GM18951 (cell line): ENCODE measurements around the gene POLR3C.
"Not testable (repeated sequence)": the region's sequence is repeated elsewhere in the genome, so short reads cannot be mapped to it uniquely, and the experiment has no call there.

Experiments used
- POLR2A ChIP-seq: IDR thresholded peaks from 4 replicates; pipeline ENCODE4 v1.6.1; 2011; ENCODE audit warnings: mild to moderate bottlenecking; ENCODE audit not compliant: insufficient read length, insufficient read depth; ENCODE audit errors: extremely low read depth
- in situ Hi-C: fragments of 300-500 bp; cut with MboI; formaldehyde crosslinking; loops from one replicate; pipeline ENCODE4 v1.12.0; 2022; ENCODE audit warnings: low sequenced_read_pairs, mixed read lengths, inconsistent platforms; ENCODE audit not compliant: unreplicated experiment

Gene POLR3C

DNA sequence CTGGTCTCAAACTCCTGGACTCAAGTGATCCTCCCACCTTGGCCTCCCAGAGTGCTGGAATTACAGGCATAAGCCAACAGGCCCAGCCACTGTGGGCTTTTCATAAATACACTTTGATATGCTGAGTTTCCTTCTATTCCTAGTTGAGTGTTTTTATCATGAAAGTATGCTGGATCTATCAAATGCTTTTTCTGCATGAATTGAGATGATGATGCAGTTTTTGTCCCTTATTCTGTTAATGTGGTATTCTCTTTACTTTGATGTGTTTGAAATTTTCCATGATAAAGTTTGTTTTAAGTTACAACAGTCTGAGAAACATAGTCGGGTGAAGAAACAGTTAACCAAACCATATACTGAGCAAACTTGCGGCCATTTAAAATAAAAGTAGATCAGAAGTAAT lies 24.2 kb upstream of the POLR3C start:
- TF ChIP-seq POLR2A = no peak
- in situ Hi-C loops = no loop called here

DNA sequence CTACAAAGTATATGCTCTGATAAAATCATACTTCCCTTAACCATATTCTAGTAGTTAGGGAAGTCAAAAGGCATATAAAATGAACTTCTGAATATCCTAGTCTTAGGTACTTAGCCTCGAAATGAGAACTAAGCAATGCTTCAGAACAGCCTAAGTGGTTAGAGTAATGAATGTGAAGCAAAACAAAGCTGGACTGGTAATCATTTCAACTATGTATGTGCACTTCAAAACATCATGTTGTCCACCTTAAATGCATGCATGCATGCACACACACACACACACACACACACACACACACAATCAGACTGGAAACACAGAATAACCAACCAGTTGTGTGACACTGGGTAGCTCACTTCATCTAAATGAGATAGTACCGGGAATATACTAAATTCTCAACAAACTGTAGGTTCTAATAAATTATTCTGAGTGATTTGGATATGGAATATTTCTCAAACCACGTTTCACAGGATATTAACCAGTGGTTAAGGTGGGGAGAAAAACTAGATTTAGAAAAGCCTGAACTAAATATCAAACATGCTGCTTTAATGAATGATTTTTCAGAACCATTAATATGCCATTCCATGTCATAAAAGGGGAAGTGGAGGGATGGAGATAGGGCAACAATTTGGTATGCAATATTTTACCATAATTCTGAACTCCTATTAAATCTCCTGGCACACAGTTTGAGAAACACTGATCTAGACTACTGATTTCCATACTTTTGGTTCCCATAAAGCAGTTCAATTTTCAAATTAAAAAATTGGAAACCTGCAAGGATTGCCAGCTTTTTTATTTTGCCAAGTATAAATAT lies 19.6 kb upstream of the POLR3C start:
- no peak for TF ChIP-seq POLR2A
- in situ Hi-C loops = no loop called here

DNA sequence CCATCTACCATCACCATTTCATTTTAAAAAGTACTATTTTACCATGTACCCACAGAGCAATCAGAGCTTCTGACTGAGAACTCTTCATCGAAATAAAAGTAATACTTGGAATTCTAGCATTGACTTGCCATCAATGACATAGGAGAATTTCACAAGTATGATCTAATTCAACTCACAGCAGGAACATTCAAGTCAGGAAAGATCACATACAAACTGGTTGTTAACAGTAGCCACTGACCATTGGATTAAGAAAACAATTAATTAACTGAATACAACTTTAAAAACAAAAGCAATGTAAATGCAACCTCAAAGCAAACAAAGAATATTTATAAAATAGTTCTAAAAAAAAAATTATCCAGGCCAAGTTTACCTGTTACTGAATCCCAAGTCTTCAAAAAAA lies 18.9 kb upstream of the POLR3C start:
- TF ChIP-seq POLR2A = no peak
- in situ Hi-C loops = no loop called here

DNA sequence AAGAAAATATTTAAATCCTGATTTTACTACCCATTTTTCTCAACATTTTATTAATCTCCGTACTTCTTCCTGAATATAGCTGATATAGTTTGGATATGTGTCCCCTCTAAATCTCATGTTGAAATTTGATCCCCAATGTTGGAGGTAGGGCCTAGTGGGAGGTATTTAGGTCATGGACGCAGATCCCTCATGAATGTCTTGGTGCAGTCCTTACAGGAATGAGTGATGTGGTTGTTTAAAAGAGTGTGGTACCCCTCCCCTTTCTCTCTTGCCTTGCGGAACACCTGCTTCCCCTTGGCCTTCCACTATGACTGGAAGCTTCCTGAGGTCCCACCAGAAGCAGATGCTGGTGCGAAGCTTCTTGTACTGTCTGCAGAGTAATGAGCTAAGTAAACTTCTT lies 17.6 kb upstream of the POLR3C start:
- in situ Hi-C loops = no loop called here
- no peak for TF ChIP-seq POLR2A

DNA sequence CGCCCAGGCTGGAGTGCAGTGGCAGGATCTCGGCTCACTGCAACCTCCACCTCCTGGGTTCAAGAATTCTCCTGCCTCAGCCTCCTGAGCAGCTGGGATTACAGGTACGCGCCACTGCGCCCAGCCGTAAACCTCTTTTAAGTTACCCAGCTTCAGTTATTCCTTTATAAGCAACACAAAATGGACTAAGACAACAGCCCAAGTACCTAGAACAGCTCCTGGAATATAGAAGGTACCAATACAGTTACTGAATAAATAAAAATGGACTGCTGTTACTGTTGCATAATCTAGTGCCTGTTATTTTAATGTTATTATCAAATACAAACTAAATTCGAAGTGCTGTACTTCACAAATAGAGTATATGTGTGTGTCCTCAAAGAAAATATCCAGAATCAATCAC lies 17.2 kb upstream of the POLR3C start:
- in situ Hi-C loops = no loop called here
- no peak for TF ChIP-seq POLR2A

GRCh38 chr1:145812977-145813810 lies 10.8 kb upstream of the POLR3C start:
- in situ Hi-C loops = not testable (repeated sequence)

DNA sequence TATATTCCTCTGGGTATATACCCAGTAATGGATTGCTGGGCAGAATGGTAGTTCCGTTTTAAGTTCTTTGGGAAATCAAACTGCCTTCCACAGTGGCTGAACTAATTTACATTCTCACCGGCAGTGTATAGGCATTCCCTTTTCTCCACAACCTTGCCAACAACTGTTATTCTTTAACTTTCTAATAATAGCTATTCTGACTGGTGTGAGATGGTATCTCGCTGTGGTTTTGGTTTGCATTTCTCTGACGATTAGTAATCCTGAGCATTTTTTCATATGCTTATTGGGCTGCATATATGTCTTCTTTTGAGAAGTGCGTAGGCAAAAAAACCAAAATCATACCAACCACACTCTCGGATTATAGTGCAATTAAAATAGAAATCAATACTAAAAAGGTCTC lies 5.9 kb upstream of the POLR3C start:
- in situ Hi-C loops = not testable (repeated sequence)

DNA sequence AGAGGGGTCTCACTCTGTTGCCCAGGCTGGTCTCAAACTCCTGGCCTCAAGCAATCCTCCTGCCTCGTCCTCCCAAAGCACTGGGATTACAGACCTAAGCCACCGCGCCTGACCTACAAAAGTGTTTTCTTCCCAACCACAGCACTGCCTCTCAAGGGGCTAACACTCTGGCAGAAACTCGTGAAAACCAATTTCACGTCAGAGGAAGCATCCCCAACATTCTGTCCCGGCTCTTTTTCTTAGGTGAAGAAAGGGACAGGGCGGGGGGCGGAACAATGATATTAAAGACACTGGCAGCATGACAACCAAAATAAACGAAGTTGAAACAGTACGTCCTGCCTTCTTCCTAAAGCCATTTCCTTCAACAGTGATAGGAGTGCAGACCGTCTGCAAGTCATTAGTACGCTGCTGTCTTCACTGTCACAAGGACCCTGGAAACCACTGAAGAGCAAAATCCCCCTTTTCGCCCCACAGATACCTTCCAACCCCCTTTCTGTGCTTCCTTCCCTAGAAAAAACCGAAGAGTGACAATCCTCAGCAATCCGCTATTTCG lies 1.1 kb upstream of the POLR3C start:
- in situ Hi-C loops = not testable (repeated sequence)

DNA sequence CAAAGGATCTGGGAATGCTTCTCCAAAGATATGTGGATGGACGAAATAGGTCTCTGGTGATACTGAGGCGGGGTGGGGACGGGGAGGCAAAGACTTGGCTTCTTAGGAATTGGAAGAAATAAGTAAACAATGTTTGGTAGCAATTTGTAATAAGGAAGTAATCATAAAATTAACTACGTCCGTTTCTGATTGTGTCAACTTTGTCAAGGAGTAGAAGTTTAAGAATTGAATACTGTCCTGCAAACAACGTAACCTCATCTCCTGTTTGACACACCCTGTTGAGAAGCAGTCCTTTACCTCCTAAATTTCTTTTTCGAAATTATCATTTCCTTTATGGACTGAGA lies 471 bp downstream of the POLR3C start:
- no peak for TF ChIP-seq POLR2A
- in situ Hi-C loops = no loop called here

DNA sequence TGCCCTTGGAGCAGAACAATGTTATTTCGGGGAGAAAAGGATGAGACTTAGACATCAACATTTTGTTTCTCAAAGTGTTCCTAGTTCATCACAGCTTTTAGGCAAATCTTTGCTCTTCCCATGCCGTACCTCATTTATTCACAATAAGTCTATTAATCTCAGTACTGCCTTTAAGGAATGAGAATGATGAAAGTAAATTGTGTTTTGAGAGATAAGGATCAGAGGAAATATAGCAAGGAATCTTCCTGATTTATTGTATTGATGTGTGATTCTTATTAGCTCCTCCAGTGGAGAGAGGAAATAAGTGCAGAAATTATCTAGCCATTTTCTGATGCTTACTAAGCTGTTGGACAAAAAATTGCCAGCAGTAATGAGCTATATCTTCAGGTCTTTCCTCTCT lies 2.0 kb downstream of the POLR3C start:
- in situ Hi-C loops = no loop called here
- no peak for TF ChIP-seq POLR2A

DNA sequence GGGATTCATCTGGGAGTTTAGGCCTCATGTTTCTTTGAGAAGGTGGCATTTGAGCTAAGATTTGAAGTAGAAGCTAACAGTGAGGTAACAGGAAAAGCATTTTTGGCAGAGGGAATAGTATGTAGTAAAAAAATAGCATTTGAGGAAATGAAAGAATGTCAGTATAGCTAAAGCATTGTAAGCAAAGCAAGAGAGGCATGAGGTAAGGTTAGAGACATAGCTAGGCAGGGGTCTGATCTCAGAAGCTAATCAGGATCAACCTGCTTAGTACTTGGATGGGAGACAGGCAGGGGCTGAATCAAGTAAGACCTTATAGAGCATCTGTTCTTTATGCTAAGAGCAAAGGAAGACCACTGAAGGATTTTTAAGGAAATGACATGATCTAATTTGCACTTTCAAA lies 4.0 kb downstream of the POLR3C start:
- TF ChIP-seq POLR2A = no peak
- in situ Hi-C loops = no loop called here

- no peak for TF ChIP-seq POLR2A
- in situ Hi-C loops = no loop called here
Measured at GRCh38 chr1:145828367-145829026, 4.5 kb downstream of the POLR3C start.

- in situ Hi-C loops = not testable (repeated sequence)
Measured at GRCh38 chr1:145830810-145831209, 6.8 kb downstream of the POLR3C start.

- in situ Hi-C loops = no loop called here
- TF ChIP-seq POLR2A = no peak
Measured at GRCh38 chr1:145837656-145838055, 13.7 kb downstream of the POLR3C start.
